H1 (cell line): ENCODE measurements around the gene MGME1. TPM values are rescaled to one million over a fixed set of nuclear protein-coding genes. Genes with fewer than 3 reads are reported as not detected.
A peak's percentile ranks its signal among the peaks of the same experiment; 100 is the strongest.

ENCODE experiments used
- CTCF ChIA-PET: fragments of 300-600 bp; sonication (Branson Sonifier 250); formaldehyde crosslinking; loops from one replicate; lab custom pipeline; 2021; ENCODE audit not compliant: partially characterized antibody; lab: Charles Lee
- POLR2A ChIA-PET: fragments of 300-600 bp; sonication (Branson Sonifier 250); formaldehyde crosslinking; loops from one replicate; lab custom pipeline; 2021; ENCODE audit warnings: inconsistent platforms; ENCODE audit not compliant: partially characterized antibody; lab: Charles Lee
- DNase-seq, 2 experiments: peaks; one replicate each; pipeline versions ENCODE4 v3.0.0 to v3.0.0-alpha.2; 2010 to 2022; ENCODE audit warnings: low spot score in 2 of 2, low read depth in 1 of 2, mixed read lengths in 1 of 2
- FAIRE-seq: peaks from 2 replicates; lab custom pipeline; 2011; peaks lifted over from hg19 to GRCh38; lab: Jason Lieb, UNC
- H2AFZ ChIP-seq: 2 replicates; pipeline ENCODE4 v1.8.1; 2012; ENCODE audit warnings: low read length, inconsistent platforms
- H2AK5ac ChIP-seq: 2 replicates; pipeline ENCODE4 v1.6.1; 2013; ENCODE audit warnings: low read depth, low read length
- H2BK120ac ChIP-seq: replicated peaks from 2 replicates; pipeline ENCODE3; 2013; ENCODE audit warnings: low read depth, low read length, inconsistent platforms
- H2BK12ac ChIP-seq: 2 replicates; pipeline ENCODE4 v1.6.1; 2013; ENCODE audit warnings: low read depth, low read length
- H2BK15ac ChIP-seq: 2 replicates; pipeline ENCODE4 v1.6.1; 2013; ENCODE audit warnings: low read length
- H2BK20ac ChIP-seq: 2 replicates; pipeline ENCODE4 v1.6.1; 2013; ENCODE audit warnings: low read length
- H2BK5ac ChIP-seq: 2 replicates; pipeline ENCODE4 v1.6.1; 2013; ENCODE audit warnings: low read depth, low read length
- H3K14ac ChIP-seq: 2 replicates; pipeline ENCODE4 v1.6.1; 2013; ENCODE audit warnings: inconsistent platforms; ENCODE audit not compliant: insufficient read length
- H3K18ac ChIP-seq: 2 replicates; pipeline ENCODE4 v1.6.1; 2013; ENCODE audit warnings: low read length; ENCODE audit errors: extremely low read depth
- H3K23ac ChIP-seq: 2 replicates; pipeline ENCODE4 v1.6.1; 2013; ENCODE audit warnings: inconsistent platforms; ENCODE audit not compliant: insufficient read length
- H3K23me2 ChIP-seq: 2 replicates; pipeline ENCODE4 v1.6.1; 2013; ENCODE audit warnings: low read depth, low read length
- H3K27ac ChIP-seq: 2 replicates; pipeline ENCODE4 v1.6.1; 2011; ENCODE audit warnings: low read depth, low read length, inconsistent platforms
- H3K27me3 ChIP-seq, 4 experiments: replicated peaks in 1 of 4; 1 replicate in 1 of 4; 2 replicates in 3 of 4; pipeline versions ENCODE4 v1.6.1 to v1.8.1; 2011 to 2013; ENCODE audit warnings: low read length in 3 of 4, mild to moderate bottlenecking in 3 of 4, inconsistent platforms in 2 of 4, mixed read lengths in 2 of 4, moderate library complexity in 1 of 4; ENCODE audit not compliant: control insufficient read depth in 3 of 4, insufficient read depth in 3 of 4; ENCODE audit errors: extremely low read depth in 1 of 4
- H3K36me3 ChIP-seq, 4 experiments: 2 replicates each; pipeline versions ENCODE4 v1.6.1 to v1.8.1; 2011 to 2013; ENCODE audit warnings: mild to moderate bottlenecking in 4 of 4, low read length in 3 of 4, moderate library complexity in 2 of 4, control low read depth in 1 of 4, inconsistent platforms in 1 of 4; ENCODE audit not compliant: insufficient read depth in 4 of 4, control insufficient read depth in 2 of 4
- H3K4ac ChIP-seq: replicated peaks from 2 replicates; pipeline ENCODE3; 2013; ENCODE audit warnings: low read length, low read depth, mixed read lengths, inconsistent platforms; ENCODE audit not compliant: insufficient read length
- H3K4me1 ChIP-seq, 4 experiments: replicated peaks in 1 of 4; 1 replicate in 1 of 4; 2 replicates in 3 of 4; pipeline versions ENCODE4 v1.6.1 to v1.8.1; 2011 to 2013; ENCODE audit warnings: low read length in 3 of 4, inconsistent platforms in 2 of 4, mixed read lengths in 1 of 4; ENCODE audit not compliant: insufficient read depth in 4 of 4, control insufficient read depth in 3 of 4
- H3K4me2 ChIP-seq, 2 experiments: 2 replicates each; pipeline versions ENCODE4 v1.6.1 to v1.8.1; 2011 to 2013; ENCODE audit warnings: low read depth in 2 of 2, low read length in 2 of 2, control low read depth in 1 of 2, inconsistent platforms in 1 of 2, mild to moderate bottlenecking in 1 of 2; ENCODE audit not compliant: insufficient read depth in 1 of 2
- H3K4me3 ChIP-seq, 4 experiments: fragments of 200-600, 300-600 bp in 1 of 4; sonication (generic), shearing (Covaris generic), sonication (Bioruptor Twin) in 1 of 4; 2 replicates each; pipeline versions ENCODE4 v1.5.1 to v1.8.1; 2011 to 2016; ENCODE audit warnings: low read length in 4 of 4, low read depth in 3 of 4, control low read depth in 2 of 4, inconsistent platforms in 2 of 4, mild to moderate bottlenecking in 2 of 4, mixed read lengths in 1 of 4, moderate library complexity in 1 of 4; ENCODE audit not compliant: insufficient read depth in 2 of 4; ENCODE audit errors: extremely low read depth in 1 of 4
- H3K56ac ChIP-seq: replicated peaks from 2 replicates; pipeline ENCODE3; 2013; ENCODE audit warnings: low read depth, mild to moderate bottlenecking, mixed read lengths, low read length, inconsistent platforms; ENCODE audit not compliant: insufficient read length
- H3K79me1 ChIP-seq: 2 replicates; pipeline ENCODE4 v1.6.1; 2013; ENCODE audit warnings: low read depth, low read length, control low read depth
- H3K79me2 ChIP-seq, 2 experiments: 2 replicates each; pipeline versions ENCODE4 v1.6.1 to v1.8.1; 2012 to 2013; ENCODE audit warnings: low read length in 2 of 2, mild to moderate bottlenecking in 2 of 2, inconsistent platforms in 1 of 2; ENCODE audit not compliant: insufficient read depth in 2 of 2, control insufficient read depth in 1 of 2
- H3K9ac ChIP-seq, 4 experiments: replicated peaks in 1 of 4; 1 replicate in 1 of 4; 2 replicates in 3 of 4; pipeline versions ENCODE4 v1.6.1 to v1.8.1; 2011 to 2013; ENCODE audit warnings: low read depth in 3 of 4, low read length in 3 of 4, control low read depth in 2 of 4, mild to moderate bottlenecking in 2 of 4, moderate library complexity in 2 of 4, inconsistent platforms in 1 of 4; ENCODE audit errors: extremely low read depth in 1 of 4
- H3K9me3 ChIP-seq, 2 experiments: 2 replicates each; pipeline versions ENCODE4 v1.6.1 to v1.8.1; 2012 to 2013; ENCODE audit warnings: mild to moderate bottlenecking in 2 of 2, moderate library complexity in 2 of 2, control low read depth in 1 of 2, inconsistent platforms in 1 of 2, low read depth in 1 of 2, low read length in 1 of 2, mixed read lengths in 1 of 2; ENCODE audit not compliant: insufficient read depth in 2 of 2
- H4K20me1 ChIP-seq, 2 experiments: replicated peaks in 1 of 2; 2 replicates each; pipeline versions ENCODE3 to v1.8.1; 2011 to 2013; ENCODE audit warnings: inconsistent platforms in 2 of 2, low read length in 2 of 2, mild to moderate bottlenecking in 1 of 2; ENCODE audit not compliant: insufficient read depth in 2 of 2, control insufficient read depth in 1 of 2
- H4K5ac ChIP-seq: 2 replicates; pipeline ENCODE4 v1.6.1; 2013; ENCODE audit warnings: low read length, low read depth, mixed read lengths, inconsistent platforms; ENCODE audit not compliant: insufficient read length
- H4K8ac ChIP-seq: 2 replicates; pipeline ENCODE4 v1.8.0; 2013; ENCODE audit warnings: mild to moderate bottlenecking, moderate library complexity, low read length, inconsistent platforms; ENCODE audit not compliant: insufficient read depth; ENCODE audit errors: extremely low read depth
- H4K91ac ChIP-seq: replicated peaks from 2 replicates; pipeline ENCODE3; 2013; ENCODE audit warnings: low read length, mixed read lengths, inconsistent platforms; ENCODE audit not compliant: insufficient read length
- ASH2L ChIP-seq: fragments of 200-600, 300-600 bp; sonication (generic); IDR thresholded peaks from one replicate; pipeline ENCODE4 v1.7.1; 2017; ENCODE audit warnings: low read length
- CHD2 ChIP-seq: IDR thresholded peaks from 2 replicates; pipeline ENCODE4 v1.6.1; 2012; ENCODE audit warnings: low read length, improper control_type of control experiment
- EGR1 ChIP-seq: IDR thresholded peaks from 2 replicates; pipeline ENCODE4 v1.6.1; 2011; ENCODE audit warnings: low read depth, low read length, borderline replicate concordance
- MAFK ChIP-seq: IDR thresholded peaks from 2 replicates; pipeline ENCODE4 v1.6.1; 2012; ENCODE audit warnings: low read depth, mild to moderate bottlenecking, improper control_type of control experiment, low read length
- RNF2 ChIP-seq: fragments of 200-900, 300-1000 bp; sonication (generic); IDR thresholded peaks from 2 replicates; pipeline ENCODE4 v1.7.1; 2016; ENCODE audit warnings: borderline replicate concordance, low read depth, mild to moderate bottlenecking, antibody characterized with exemption, low read length; ENCODE audit not compliant: poor library complexity, severe bottlenecking; ENCODE audit errors: missing control alignments
- RXRA ChIP-seq: IDR thresholded peaks from 2 replicates; pipeline ENCODE4 v1.6.1; 2011; ENCODE audit warnings: low read depth, mild to moderate bottlenecking, low read length, moderate library complexity; ENCODE audit not compliant: insufficient read depth
- SIN3A ChIP-seq, 2 experiments: IDR thresholded peaks in 1 of 2; conservative IDR thresholded peaks in 1 of 2; 2 replicates each; pipeline ENCODE4 v1.6.1; 2011 to 2012; ENCODE audit warnings: low read length in 2 of 2, improper control_type of control experiment in 1 of 2, low read depth in 1 of 2, mild to moderate bottlenecking in 1 of 2
- SRF ChIP-seq: IDR thresholded peaks from 2 replicates; pipeline ENCODE4 v1.6.1; 2011; ENCODE audit warnings: mild to moderate bottlenecking, low read depth, low read length, moderate library complexity
- TCF12 ChIP-seq: IDR thresholded peaks from 2 replicates; pipeline ENCODE4 v1.6.1; 2011; ENCODE audit warnings: low read depth, mild to moderate bottlenecking, low read length
- WGBS, 2 experiments: shearing (Covaris generic) in 1 of 2; methylation state at CpG; one replicate each; pipeline versions ENCODE4 v1.1.6 to v1.1.7; 2013 to 2015; ENCODE audit warnings: low lambda C conversion rate in 2 of 2, mixed read lengths in 2 of 2, inconsistent platforms in 1 of 2, low coverage in 1 of 2, missing lambda C conversion rate in 1 of 2; ENCODE audit not compliant: insufficient replicate concordance in 2 of 2, insufficient coverage in 1 of 2, insufficient read length in 1 of 2; ENCODE audit errors: extremely low coverage in 1 of 2, missing lambda C conversion rate in 1 of 2; 5-methylcytosine and 5-hydroxymethylcytosine counted together
- polyA plus RNA-seq, 7 experiments: library from polyadenylated mRNA; depleted of rRNA in 3 of 7; stranded (reverse) in 5 of 7; unstranded in 2 of 7; fragments of >200 nt in 5 of 7; fragments of 200-250 nt in 2 of 7; gene quantifications; 1 replicate in 5 of 7; 2 replicates in 1 of 7; 4 replicates in 1 of 7; pipeline versions ENCODE4 v1.2.1 to v1.2.3, GENCODE V29; 2011 to 2013; ENCODE audit warnings: missing spikeins in 2 of 7, mixed read lengths in 2 of 7
- total RNA-seq: library from RNA; stranded (reverse); fragmentation: NEBNext Ultra II Directional; extraction: Animal tissue kit (Norgen Biotek cat#: 25700); gene quantifications from 2 replicates; pipeline ENCODE4 v1.2.1, GENCODE V29; 2021
- TF ChIP-seq, protein P1 (sequence below): IDR thresholded peaks from 2 replicates; pipeline ENCODE4 v1.6.1; 2012; ENCODE audit warnings: inconsistent platforms

Gene MGME1
- total and polyA plus RNA-seq, 2 of the 8 experiments (the other 6 are each of a cell fraction or from before 2014, with no cell fraction given), result 27.7 to 59.0 TPM

DNA sequence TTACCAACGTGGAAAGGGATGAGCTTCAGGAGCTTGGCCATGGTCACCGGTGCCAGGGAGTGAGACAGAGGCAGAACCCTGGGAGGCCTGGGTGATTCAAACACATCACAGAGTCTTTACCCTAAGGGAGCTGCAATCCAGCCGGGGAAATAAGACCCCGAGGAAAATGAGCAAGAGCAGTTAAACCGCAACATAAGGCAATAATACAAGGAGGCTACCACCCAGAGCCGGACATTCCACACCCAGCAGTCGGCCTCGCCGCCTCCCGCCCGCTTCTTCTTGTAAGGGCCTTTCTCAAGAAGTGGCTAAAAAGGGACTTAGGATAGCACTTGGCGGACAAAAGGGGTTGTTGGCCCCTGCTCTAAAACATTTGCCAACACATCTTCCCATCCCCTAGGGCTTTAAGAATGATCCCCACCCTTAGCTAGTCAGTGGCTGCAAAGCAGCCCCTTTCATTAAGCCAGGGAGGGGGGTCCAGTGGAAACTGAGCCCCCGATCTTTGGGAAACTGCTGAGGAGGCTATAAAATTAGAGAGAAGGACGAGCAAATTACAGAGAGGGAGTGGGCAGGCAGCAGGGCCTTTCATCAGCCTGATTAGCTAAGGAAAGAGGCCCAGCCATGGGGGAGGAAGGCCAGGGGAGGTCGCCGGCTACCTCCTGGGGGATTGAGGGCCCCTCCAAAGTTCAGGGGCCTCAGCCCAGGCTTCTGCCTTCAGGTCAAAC lies 34.5 kb upstream of the MGME1 start:
- H2AFZ ChIP-seq, result no peak overlapping the region
- CTCF ChIA-PET, result interaction anchor here (1.1 to 2.9 kb wide), 10 partner anchors 36 to 430 kb away, joined by 3 to 17 read pairs (median 4); no protein-coding TSS in a partner anchor
- H2BK20ac ChIP-seq, result no peak overlapping the region
- no peak overlapping the region for H2BK120ac ChIP-seq
- H3K79me1 ChIP-seq, result no peaks in the 10 kb centered on the region
- 84% methylated on average over 16 of the region's 16 CpGs; no CpG with 5 or more reads in 1 of the 2 experiments for WGBS, 2 experiments
- no peak overlapping the region for H2BK12ac ChIP-seq
- no peaks in the 10 kb centered on the region for H3K23me2 ChIP-seq
- 0 out of 2 replicates have a peak overlapping the region, but pooled peaks have one; percentile 38 for H3K18ac ChIP-seq
- POLR2A ChIA-PET, result interaction anchor here (0.8 kb wide), 1 partner anchor 35 kb away, joined by 3 read pairs; no protein-coding TSS in a partner anchor
- H3K4me2 ChIP-seq, result no peak overlapping the region
- H4K20me1 ChIP-seq, result no peaks in the 10 kb centered on the region
- no peak overlapping the region; the same call in 1 of the 2 replicates for H4K8ac ChIP-seq
- H3K9me3 ChIP-seq, result no peaks in the 10 kb centered on the region
- no peak overlapping the region for H4K91ac ChIP-seq
- H3K56ac ChIP-seq, result no peak overlapping the region
- H3K36me3 ChIP-seq, result no peaks in the 10 kb centered on the region
- peaks cover 6 to 20% (median 9%) of the 10 kb centered on the region in 4 experiments for H3K4me1 ChIP-seq
- H2BK15ac ChIP-seq, result no peak overlapping the region
- no peak overlapping the region for H3K4me3 ChIP-seq
- no peak overlapping the region for H4K5ac ChIP-seq
- no peaks in the 10 kb centered on the region for H3K79me2 ChIP-seq
- H3K27me3 ChIP-seq, result no peaks in the 10 kb centered on the region
- FAIRE-seq, result no peak
- DNase-seq, result no peak
- H3K27ac ChIP-seq, result no peak overlapping the region; the same call in 1 of the 2 replicates
- TF ChIP-seq RXRA (no peak), RNF2 (no peak), MAFK (no peak), SRF (no peak), SIN3A (conservative IDR thresholded peaks at IDR 0.05 in 1 of 2, IDR thresholded peaks at IDR 0.05 in 1 of 2; ENCODE audit: low read depth in 1 of 2, low read length in 2 of 2) (no peak), CHD2 (no peak), ASH2L (no peak), EGR1 (no peak), TCF12 (no peak)
- TF ChIP-seq, protein P1, sequence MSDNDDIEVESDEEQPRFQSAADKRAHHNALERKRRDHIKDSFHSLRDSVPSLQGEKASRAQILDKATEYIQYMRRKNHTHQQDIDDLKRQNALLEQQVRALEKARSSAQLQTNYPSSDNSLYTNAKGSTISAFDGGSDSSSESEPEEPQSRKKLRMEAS, result no peak
- H3K23ac ChIP-seq, result no peak overlapping the region
- H3K14ac ChIP-seq, result no peak overlapping the region
- no peak overlapping the region for H3K9ac ChIP-seq
- no peak overlapping the region for H3K4ac ChIP-seq
- no peak overlapping the region for H2AK5ac ChIP-seq
- H2BK5ac ChIP-seq, result no peak overlapping the region
